Ishikawa (cell line): ENCODE measurements around the gene CDC42EP5.

Experiments used
- CEBPB ChIP-seq: IDR thresholded peaks from 2 replicates; pipeline ENCODE4 v1.6.1; 2012
- CREB1 ChIP-seq: IDR thresholded peaks from 2 replicates; pipeline ENCODE4 v1.6.1; 2012; ENCODE audit warnings: low read depth
- EGR1 ChIP-seq: IDR thresholded peaks from 2 replicates; pipeline ENCODE4 v1.6.1; 2012
- EP300 ChIP-seq: IDR thresholded peaks from 2 replicates; pipeline ENCODE4 v1.6.1; 2012; ENCODE audit warnings: borderline replicate concordance
- FOXM1 ChIP-seq: IDR thresholded peaks from 2 replicates; pipeline ENCODE4 v1.6.1; 2012; ENCODE audit warnings: low read depth, borderline replicate concordance
- NFIC ChIP-seq: IDR thresholded peaks from 2 replicates; pipeline ENCODE4 v1.6.1; 2012
- RAD21 ChIP-seq: IDR thresholded peaks from 2 replicates; pipeline ENCODE4 v1.6.1; 2012; ENCODE audit warnings: low read depth
- TAF1 ChIP-seq: IDR thresholded peaks from 2 replicates; pipeline ENCODE4 v1.6.1; 2012; ENCODE audit warnings: low read depth, mild to moderate bottlenecking
- TCF12 ChIP-seq: IDR thresholded peaks from 2 replicates; pipeline ENCODE4 v1.6.1; 2012; ENCODE audit warnings: low read depth
- TEAD4 ChIP-seq: IDR thresholded peaks from 2 replicates; pipeline ENCODE4 v1.6.1; 2012
- USF1 ChIP-seq: IDR thresholded peaks from 2 replicates; pipeline ENCODE4 v1.6.1; 2012
- YY1 ChIP-seq: IDR thresholded peaks from 2 replicates; pipeline ENCODE4 v1.6.1; 2012; ENCODE audit warnings: low read depth
- ZBTB7A ChIP-seq: IDR thresholded peaks from 2 replicates; pipeline ENCODE4 v1.6.1; 2012; ENCODE audit warnings: low read depth
- TF ChIP-seq, protein P1 (sequence below): IDR thresholded peaks from 2 replicates; pipeline ENCODE4 v1.6.1; 2012; ENCODE audit warnings: low read depth, mild to moderate bottlenecking
- TF ChIP-seq, protein P2 (sequence below): IDR thresholded peaks from 2 replicates; pipeline ENCODE4 v1.6.1; 2012

The CDC42EP5 gene

DNA sequence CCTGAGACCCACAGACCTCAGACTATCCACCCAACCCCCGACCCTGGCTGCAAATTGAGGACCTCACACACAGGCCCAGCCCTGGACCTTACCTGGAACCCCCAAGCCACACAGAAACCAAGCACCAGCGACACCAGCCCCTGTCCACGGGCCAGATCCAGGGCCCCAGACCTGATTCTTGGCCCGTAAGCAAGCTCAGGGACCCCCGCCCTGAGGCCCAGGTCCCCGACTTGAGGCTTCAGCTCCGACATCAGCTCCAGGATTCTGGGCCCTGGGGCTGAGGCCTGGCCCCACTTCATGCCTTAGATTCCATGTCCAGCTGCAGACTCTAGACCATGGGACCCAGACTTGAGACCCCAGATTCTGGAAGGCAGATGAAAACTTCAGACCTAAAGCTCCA lies 51.6 kb downstream of the CDC42EP5 start:
- TF ChIP-seq, protein P1, sequence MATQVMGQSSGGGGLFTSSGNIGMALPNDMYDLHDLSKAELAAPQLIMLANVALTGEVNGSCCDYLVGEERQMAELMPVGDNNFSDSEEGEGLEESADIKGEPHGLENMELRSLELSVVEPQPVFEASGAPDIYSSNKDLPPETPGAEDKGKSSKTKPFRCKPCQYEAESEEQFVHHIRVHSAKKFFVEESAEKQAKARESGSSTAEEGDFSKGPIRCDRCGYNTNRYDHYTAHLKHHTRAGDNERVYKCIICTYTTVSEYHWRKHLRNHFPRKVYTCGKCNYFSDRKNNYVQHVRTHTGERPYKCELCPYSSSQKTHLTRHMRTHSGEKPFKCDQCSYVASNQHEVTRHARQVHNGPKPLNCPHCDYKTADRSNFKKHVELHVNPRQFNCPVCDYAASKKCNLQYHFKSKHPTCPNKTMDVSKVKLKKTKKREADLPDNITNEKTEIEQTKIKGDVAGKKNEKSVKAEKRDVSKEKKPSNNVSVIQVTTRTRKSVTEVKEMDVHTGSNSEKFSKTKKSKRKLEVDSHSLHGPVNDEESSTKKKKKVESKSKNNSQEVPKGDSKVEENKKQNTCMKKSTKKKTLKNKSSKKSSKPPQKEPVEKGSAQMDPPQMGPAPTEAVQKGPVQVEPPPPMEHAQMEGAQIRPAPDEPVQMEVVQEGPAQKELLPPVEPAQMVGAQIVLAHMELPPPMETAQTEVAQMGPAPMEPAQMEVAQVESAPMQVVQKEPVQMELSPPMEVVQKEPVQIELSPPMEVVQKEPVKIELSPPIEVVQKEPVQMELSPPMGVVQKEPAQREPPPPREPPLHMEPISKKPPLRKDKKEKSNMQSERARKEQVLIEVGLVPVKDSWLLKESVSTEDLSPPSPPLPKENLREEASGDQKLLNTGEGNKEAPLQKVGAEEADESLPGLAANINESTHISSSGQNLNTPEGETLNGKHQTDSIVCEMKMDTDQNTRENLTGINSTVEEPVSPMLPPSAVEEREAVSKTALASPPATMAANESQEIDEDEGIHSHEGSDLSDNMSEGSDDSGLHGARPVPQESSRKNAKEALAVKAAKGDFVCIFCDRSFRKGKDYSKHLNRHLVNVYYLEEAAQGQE = no peak
- no peak for TF ChIP-seq YY1
- TF ChIP-seq USF1 = no peak
- no peak for TF ChIP-seq NFIC
- TF ChIP-seq CREB1 = no peak
- no peak for TF ChIP-seq ZBTB7A
- no peak for TF ChIP-seq EGR1
- no peak for TF ChIP-seq EP300
- TF ChIP-seq, protein P2, sequence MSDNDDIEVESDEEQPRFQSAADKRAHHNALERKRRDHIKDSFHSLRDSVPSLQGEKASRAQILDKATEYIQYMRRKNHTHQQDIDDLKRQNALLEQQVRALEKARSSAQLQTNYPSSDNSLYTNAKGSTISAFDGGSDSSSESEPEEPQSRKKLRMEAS = no peak
- TF ChIP-seq CEBPB = no peak
- TF ChIP-seq TEAD4 = no peak
- no peak for TF ChIP-seq TAF1
- no peak for TF ChIP-seq RAD21
- no peak for TF ChIP-seq TCF12
- TF ChIP-seq FOXM1 = no peak

GRCh38 chr19:54421169-54421516 lies 52.0 kb downstream of the CDC42EP5 start:
- no peak for TF ChIP-seq TAF1
- TF ChIP-seq ZBTB7A = no peak
- TF ChIP-seq, protein P2 = no peak
- no peak for TF ChIP-seq USF1
- TF ChIP-seq, protein P1 = no peak
- no peak for TF ChIP-seq NFIC
- no peak for TF ChIP-seq CEBPB
- no peak for TF ChIP-seq EGR1
- no peak for TF ChIP-seq RAD21
- TF ChIP-seq YY1 = no peak
- TF ChIP-seq FOXM1 = no peak
- no peak for TF ChIP-seq EP300
- TF ChIP-seq CREB1 = no peak
- TF ChIP-seq TCF12 = no peak
- no peak for TF ChIP-seq TEAD4

- TF ChIP-seq RAD21 = no peak
- no peak for TF ChIP-seq EGR1
- TF ChIP-seq ZBTB7A = no peak
- no peak for TF ChIP-seq NFIC
- TF ChIP-seq CEBPB = no peak
- no peak for TF ChIP-seq YY1
- no peak for TF ChIP-seq USF1
- TF ChIP-seq, protein P2 = no peak
- no peak for TF ChIP-seq TAF1
- TF ChIP-seq TCF12 = no peak
- TF ChIP-seq FOXM1 = no peak
- TF ChIP-seq, protein P1 = no peak
- TF ChIP-seq TEAD4 = no peak
- no peak for TF ChIP-seq EP300
- no peak for TF ChIP-seq CREB1
Observed at GRCh38 chr19:54420383-54421168, 52.5 kb downstream of the CDC42EP5 start.

DNA sequence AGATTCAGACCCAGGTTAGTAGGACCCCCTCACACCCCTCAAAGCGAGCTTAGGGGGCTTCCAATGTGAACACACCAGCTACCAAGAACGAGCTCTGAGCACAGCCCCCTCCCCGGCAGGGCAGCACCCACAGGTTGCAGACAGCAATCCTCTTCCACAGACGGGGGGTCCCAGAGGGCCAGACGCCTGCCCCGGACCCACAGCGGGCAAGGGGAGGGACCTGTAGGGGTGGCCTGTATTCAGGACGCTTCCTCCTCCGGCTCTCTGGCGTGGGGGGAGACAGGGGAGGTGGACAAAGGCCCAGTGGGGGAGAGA lies 53.1 kb downstream of the CDC42EP5 start:
- no peak for TF ChIP-seq CREB1
- no peak for TF ChIP-seq CEBPB
- TF ChIP-seq RAD21 = no peak
- no peak for TF ChIP-seq EP300
- no peak for TF ChIP-seq USF1
- TF ChIP-seq NFIC = no peak
